HEK293 (cell line): ENCODE measurements around the gene ST6GALNAC1.

Experiments
- HIC1 ChIP-seq: fragments of 450-650 bp; formaldehyde crosslinking; IDR thresholded peaks from 2 replicates; pipeline ENCODE4 v1.5.1; 2016; ENCODE audit warnings: missing biosample characterization, missing genetic modification characterization
- KLF17 ChIP-seq: fragments of 450-650 bp; formaldehyde crosslinking; IDR thresholded peaks from 2 replicates; pipeline ENCODE4 v1.5.1; 2016; ENCODE audit warnings: missing biosample characterization, missing genetic modification characterization
- KLF7 ChIP-seq: fragments of 450-650 bp; formaldehyde crosslinking; IDR thresholded peaks from 2 replicates; pipeline ENCODE4 v1.5.1; 2016; ENCODE audit warnings: missing biosample characterization, missing genetic modification characterization, borderline replicate concordance
- PRDM6 ChIP-seq: fragments of 450-650 bp; formaldehyde crosslinking; IDR thresholded peaks from 2 replicates; pipeline ENCODE4 v1.5.1; 2017; ENCODE audit warnings: missing biosample characterization, missing genetic modification characterization
- SP2 ChIP-seq: fragments of 450-650 bp; formaldehyde crosslinking; IDR thresholded peaks from 2 replicates; pipeline ENCODE4 v1.5.1; 2016; ENCODE audit warnings: missing biosample characterization, missing genetic modification characterization
- SP3 ChIP-seq: fragments of 450-650 bp; formaldehyde crosslinking; IDR thresholded peaks from 2 replicates; pipeline ENCODE4 v1.5.1; 2016; ENCODE audit warnings: missing biosample characterization, missing genetic modification characterization
- WT1 ChIP-seq: fragments of 450-650 bp; formaldehyde crosslinking; IDR thresholded peaks from 2 replicates; pipeline ENCODE4 v1.5.1; 2016; ENCODE audit warnings: missing biosample characterization, missing genetic modification characterization
- ZFP3 ChIP-seq: fragments of 450-650 bp; formaldehyde crosslinking; IDR thresholded peaks from 2 replicates; pipeline ENCODE4 v1.5.1; 2016; ENCODE audit warnings: low read depth, missing biosample characterization, missing genetic modification characterization
- ZFP41 ChIP-seq: fragments of 450-650 bp; formaldehyde crosslinking; IDR thresholded peaks from 2 replicates; pipeline ENCODE4 v1.5.1; 2016; ENCODE audit warnings: missing biosample characterization, missing genetic modification characterization, borderline replicate concordance
- ZIC2 ChIP-seq: fragments of 450-650 bp; formaldehyde crosslinking; IDR thresholded peaks from 2 replicates; pipeline ENCODE4 v1.5.1; 2016; ENCODE audit warnings: missing biosample characterization, missing genetic modification characterization
- ZNF138 ChIP-seq: fragments of 450-650 bp; formaldehyde crosslinking; IDR thresholded peaks from 2 replicates; pipeline ENCODE4 v1.5.1; 2016; ENCODE audit warnings: missing biosample characterization, missing genetic modification characterization, borderline replicate concordance
- ZNF16 ChIP-seq: fragments of 450-650 bp; formaldehyde crosslinking; IDR thresholded peaks from 2 replicates; pipeline ENCODE4 v1.5.1; 2016; ENCODE audit warnings: low read depth, missing biosample characterization, missing genetic modification characterization
- ZNF23 ChIP-seq: fragments of 450-650 bp; formaldehyde crosslinking; IDR thresholded peaks from 2 replicates; pipeline ENCODE4 v1.5.1; 2016; ENCODE audit warnings: missing biosample characterization, missing genetic modification characterization, borderline replicate concordance
- ZNF239 ChIP-seq: fragments of 450-650 bp; formaldehyde crosslinking; IDR thresholded peaks from 2 replicates; pipeline ENCODE4 v1.5.1; 2016; ENCODE audit warnings: missing biosample characterization, missing genetic modification characterization
- ZNF248 ChIP-seq: fragments of 450-650 bp; formaldehyde crosslinking; IDR thresholded peaks from 2 replicates; pipeline ENCODE4 v1.5.1; 2017; ENCODE audit warnings: missing biosample characterization, missing genetic modification characterization
- ZNF274 ChIP-seq, 2 experiments: fragments of 200-500 bp in 1 of 2; fragments of 450-650 bp in 1 of 2; sonication (Bioruptor generic) in 1 of 2; formaldehyde crosslinking in 1 of 2; IDR thresholded peaks; 2 replicates each; pipeline versions ENCODE4 v1.5.1 to v1.6.1; 2014 to 2016; ENCODE audit warnings: borderline replicate concordance in 1 of 2, inconsistent platforms in 1 of 2, low read length in 1 of 2, missing biosample characterization in 1 of 2, missing genetic modification characterization in 1 of 2
- ZNF302 ChIP-seq: fragments of 450-650 bp; formaldehyde crosslinking; IDR thresholded peaks from 2 replicates; pipeline ENCODE4 v1.5.1; 2016; ENCODE audit warnings: missing biosample characterization, missing genetic modification characterization, low read depth
- ZNF335 ChIP-seq: fragments of 450-650 bp; formaldehyde crosslinking; conservative IDR thresholded peaks from 2 replicates; pipeline ENCODE4 v1.5.1; 2016; ENCODE audit warnings: missing biosample characterization, missing genetic modification characterization
- ZNF391 ChIP-seq: fragments of 450-650 bp; formaldehyde crosslinking; IDR thresholded peaks from 2 replicates; pipeline ENCODE4 v1.5.1; 2016; ENCODE audit warnings: low read depth, missing biosample characterization, missing genetic modification characterization, borderline replicate concordance
- ZNF394 ChIP-seq: fragments of 450-650 bp; formaldehyde crosslinking; IDR thresholded peaks from 2 replicates; pipeline ENCODE4 v1.5.1; 2016; ENCODE audit warnings: missing biosample characterization, missing genetic modification characterization, mild to moderate bottlenecking, moderate library complexity, borderline replicate concordance
- ZNF488 ChIP-seq: fragments of 450-650 bp; formaldehyde crosslinking; IDR thresholded peaks from 2 replicates; pipeline ENCODE4 v1.5.1; 2016; ENCODE audit warnings: missing biosample characterization, missing genetic modification characterization
- ZNF510 ChIP-seq: fragments of 450-650 bp; formaldehyde crosslinking; IDR thresholded peaks from 2 replicates; pipeline ENCODE4 v1.5.1; 2018; ENCODE audit warnings: mild to moderate bottlenecking, missing genetic modification characterization, missing biosample characterization; ENCODE audit not compliant: insufficient replicate concordance
- ZNF548 ChIP-seq: fragments of 450-650 bp; formaldehyde crosslinking; IDR thresholded peaks from 2 replicates; pipeline ENCODE4 v1.5.1; 2016; ENCODE audit warnings: missing biosample characterization, missing genetic modification characterization
- ZNF571 ChIP-seq: fragments of 450-650 bp; formaldehyde crosslinking; IDR thresholded peaks from 2 replicates; pipeline ENCODE4 v1.5.0; 2017; ENCODE audit warnings: missing biosample characterization, missing genetic modification characterization
- ZNF600 ChIP-seq: fragments of 450-650 bp; formaldehyde crosslinking; IDR thresholded peaks from 2 replicates; pipeline ENCODE4 v1.5.1; 2016; ENCODE audit warnings: missing biosample characterization, missing genetic modification characterization
- ZNF623 ChIP-seq: fragments of 450-650 bp; formaldehyde crosslinking; IDR thresholded peaks from 2 replicates; pipeline ENCODE4 v1.5.1; 2016; ENCODE audit warnings: missing biosample characterization, missing genetic modification characterization
- ZNF639 ChIP-seq: fragments of 450-650 bp; formaldehyde crosslinking; IDR thresholded peaks from 2 replicates; pipeline ENCODE4 v1.5.1; 2016; ENCODE audit warnings: missing biosample characterization, missing genetic modification characterization
- ZNF660 ChIP-seq: fragments of 450-650 bp; IDR thresholded peaks from 2 replicates; pipeline ENCODE4 v1.5.1; 2018; ENCODE audit warnings: missing biosample characterization, mild to moderate bottlenecking, missing genetic modification characterization
- ZNF701 ChIP-seq: fragments of 450-650 bp; formaldehyde crosslinking; IDR thresholded peaks from 2 replicates; pipeline ENCODE4 v1.5.1; 2016; ENCODE audit warnings: missing biosample characterization, missing genetic modification characterization
- ZNF707 ChIP-seq: fragments of 450-650 bp; formaldehyde crosslinking; IDR thresholded peaks from 2 replicates; pipeline ENCODE4 v1.5.1; 2016; ENCODE audit warnings: missing biosample characterization, missing genetic modification characterization
- ZNF768 ChIP-seq: fragments of 450-650 bp; formaldehyde crosslinking; IDR thresholded peaks from 2 replicates; pipeline ENCODE4 v1.5.1; 2018; ENCODE audit warnings: missing biosample characterization, mild to moderate bottlenecking, missing genetic modification characterization
- ZNF776 ChIP-seq: fragments of 450-650 bp; formaldehyde crosslinking; IDR thresholded peaks from 2 replicates; pipeline ENCODE4 v1.5.0; 2017; ENCODE audit warnings: missing biosample characterization, missing genetic modification characterization, borderline replicate concordance

ST6GALNAC1 gene

GRCh38 chr17:76659928-76660655 is 16.5 kb upstream of the ST6GALNAC1 start (continued):
- 0 out of 2 replicates have a peak, but pooled peaks have one; percentile 59 for TF ChIP-seq ZNF639
- 0 out of 2 replicates have a peak, but pooled peaks have one; percentile 26 for TF ChIP-seq ZIC2
- no peak for TF ChIP-seq ZNF302 (tag by site-specific recombination)
- TF ChIP-seq ZNF138 (tag by site-specific recombination) = no peak
- no peak for TF ChIP-seq ZNF701 (tag by site-specific recombination)
- no peak for TF ChIP-seq ZNF548
- TF ChIP-seq SP2 (tag by site-specific recombination) = no peak
- TF ChIP-seq ZNF660 (tag by site-specific recombination) = no peak; the same call in 1 of the 2 replicates
- no peak for TF ChIP-seq ZNF571 (tag by site-specific recombination)
- TF ChIP-seq ZNF707 (tag by site-specific recombination) = no peak
- TF ChIP-seq ZNF335 (tag by site-specific recombination) = peak; percentile 55; the same call in 1 of the 2 replicates
- TF ChIP-seq PRDM6 (tag by site-specific recombination) = peak; percentile 89
- TF ChIP-seq ZNF274 (IDR thresholded peaks at IDR 0.05; ENCODE audit: low read length) = no peak
- no peak for TF ChIP-seq ZNF274 (tag by site-specific recombination; IDR thresholded peaks at IDR 0.05; ENCODE audit: borderline replicate concordance)
- TF ChIP-seq WT1 (tag by site-specific recombination) = peak; percentile 54
- no peak for TF ChIP-seq ZNF776 (tag by site-specific recombination)
- no peak for TF ChIP-seq ZNF600 (tag by site-specific recombination)
- TF ChIP-seq ZNF23 (tag by site-specific recombination) = no peak
- TF ChIP-seq ZNF768 = no peak
- 0 out of 2 replicates have a peak, but pooled peaks have one; percentile 15 for TF ChIP-seq ZNF623 (tag by site-specific recombination)
- TF ChIP-seq ZNF391 = no peak
- no peak for TF ChIP-seq ZNF16 (tag by site-specific recombination)
- no peak for TF ChIP-seq ZNF394
- no peak; the same call in 1 of the 2 replicates for TF ChIP-seq SP3
- TF ChIP-seq KLF7 = peak; percentile 50; the same call in 1 of the 2 replicates
- peak; percentile 99 for TF ChIP-seq ZNF488
- no peak for TF ChIP-seq HIC1
- TF ChIP-seq ZNF248 (tag by site-specific recombination) = 0 out of 2 replicates have a peak, but pooled peaks have one; percentile 35
- no peak for TF ChIP-seq ZNF239
- TF ChIP-seq KLF17 (tag by site-specific recombination) = peak; percentile 82
- no peak for TF ChIP-seq ZNF510
- no peak for TF ChIP-seq ZFP3
- no peak for TF ChIP-seq ZFP41 (tag by site-specific recombination)
